Measurements from ENCODE around the gene SCLT1. TPM values are rescaled to one million over a fixed set of nuclear protein-coding genes. Genes with fewer than 3 reads are reported as not detected.

SCLT1 gene
- total and polyA plus RNA-seq, 2 donors (not counting 1 experiment from before 2014, with no cell fraction given), result 3.5 to 27.2 TPM

GRCh38 chr4:128846063-128846462 lies 247.3 kb downstream of the SCLT1 start:
- no peak for TF ChIP-seq EZH2 (IDR thresholded peaks at IDR 0.05; ENCODE audit: borderline replicate concordance, insufficient read depth, low read depth, low read length, poor library complexity, severe bottlenecking)
- TF ChIP-seq, protein P1, sequence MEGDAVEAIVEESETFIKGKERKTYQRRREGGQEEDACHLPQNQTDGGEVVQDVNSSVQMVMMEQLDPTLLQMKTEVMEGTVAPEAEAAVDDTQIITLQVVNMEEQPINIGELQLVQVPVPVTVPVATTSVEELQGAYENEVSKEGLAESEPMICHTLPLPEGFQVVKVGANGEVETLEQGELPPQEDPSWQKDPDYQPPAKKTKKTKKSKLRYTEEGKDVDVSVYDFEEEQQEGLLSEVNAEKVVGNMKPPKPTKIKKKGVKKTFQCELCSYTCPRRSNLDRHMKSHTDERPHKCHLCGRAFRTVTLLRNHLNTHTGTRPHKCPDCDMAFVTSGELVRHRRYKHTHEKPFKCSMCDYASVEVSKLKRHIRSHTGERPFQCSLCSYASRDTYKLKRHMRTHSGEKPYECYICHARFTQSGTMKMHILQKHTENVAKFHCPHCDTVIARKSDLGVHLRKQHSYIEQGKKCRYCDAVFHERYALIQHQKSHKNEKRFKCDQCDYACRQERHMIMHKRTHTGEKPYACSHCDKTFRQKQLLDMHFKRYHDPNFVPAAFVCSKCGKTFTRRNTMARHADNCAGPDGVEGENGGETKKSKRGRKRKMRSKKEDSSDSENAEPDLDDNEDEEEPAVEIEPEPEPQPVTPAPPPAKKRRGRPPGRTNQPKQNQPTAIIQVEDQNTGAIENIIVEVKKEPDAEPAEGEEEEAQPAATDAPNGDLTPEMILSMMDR (IDR thresholded peaks at IDR 0.05), result no peak
- no peak overlapping the region for H3K27ac Mint-ChIP-seq

DNA sequence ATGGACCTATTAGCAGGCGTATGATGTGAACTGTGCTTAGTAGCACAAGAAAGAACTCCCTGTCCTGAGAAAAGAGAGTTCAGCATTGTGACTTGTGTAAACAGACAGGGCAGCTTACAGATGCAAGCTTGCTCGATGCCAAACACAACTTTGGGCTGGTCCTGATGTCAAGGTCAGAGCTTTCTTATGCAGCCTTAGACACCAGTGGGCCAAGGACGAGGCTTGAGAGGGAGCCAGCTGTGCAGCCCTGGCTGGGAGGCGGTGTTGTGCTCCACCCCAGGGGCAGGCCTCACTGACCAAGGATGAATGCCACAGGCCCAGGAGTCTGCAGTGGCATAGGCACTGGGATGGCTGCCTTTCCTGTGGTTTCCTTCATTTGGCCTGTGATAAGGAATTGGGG lies 248.4 kb downstream of the SCLT1 start:
- ChIA-PET POLR2A (no interaction called here), CTCF (interaction anchor here (1.1 kb wide), 1 partner anchor 18 kb away, joined by 3 read pairs; no protein-coding TSS in a partner anchor)
- intact Hi-C loops (cut with micrococcal nuclease), result no loop called here
- Histone ChIP-seq H4K20me1 (ENCODE audit: control insufficient read depth, insufficient read depth, low read length, poor library complexity, severe bottlenecking) (peaks cover 67% of the 10 kb centered on the region), H3K27ac (ENCODE audit: low read length in 2 of 2) (no peak overlapping the region), H2AFZ (ENCODE audit: insufficient read depth, low read depth, low read length, poor library complexity, severe bottlenecking) (no peak overlapping the region), H3K4me2 (replicated peaks; ENCODE audit: low read depth, low read length, poor library complexity, severe bottlenecking) (no peak overlapping the region), H3K79me2 (ENCODE audit: control insufficient read depth, insufficient read depth, low read length) (peaks cover 47% of the 10 kb centered on the region), H3K9me3 (ENCODE audit: control extremely low read depth in 1 of 3, control insufficient read depth in 2 of 3, insufficient read depth in 1 of 3, low read length in 2 of 3) (no peaks in the 10 kb centered on the region), H3K27me3 (replicated peaks in 1 of 4; ENCODE audit: control extremely low read depth in 1 of 4, control insufficient read depth in 3 of 4, insufficient read depth in 4 of 4, low read length in 3 of 4) (no peaks in the 10 kb centered on the region), H3K9ac (ENCODE audit: low read length) (no peak overlapping the region), H3K4me3 (ENCODE audit: control extremely low read depth in 1 of 5, extremely low read depth in 1 of 5, insufficient read depth in 1 of 5, low read depth in 2 of 5, low read length in 4 of 5) (no peak overlapping the region), H3K4me1 (ENCODE audit: control insufficient read depth in 2 of 2, insufficient read depth in 2 of 2, low read length in 2 of 2) (no peaks in the 10 kb centered on the region), H3K36me3 (replicated peaks in 1 of 2; ENCODE audit: control extremely low read depth in 1 of 2, control insufficient read depth in 1 of 2, extremely low read depth in 1 of 2, insufficient read depth in 2 of 2, low read length in 1 of 2) (peaks cover 3 to 79% of the 10 kb centered on the region in 2 experiments)
- H3K27me3 Mint-ChIP-seq, result no peaks in the 10 kb centered on the region
- peaks cover 6% of the 10 kb centered on the region for H3K4me1 Mint-ChIP-seq
- 100% methylated on average over 4 of the region's 4 CpGs for WGBS (ENCODE audit: insufficient coverage)
- no peak overlapping the region for H3K27ac Mint-ChIP-seq
- ATAC-seq (ENCODE audit: low read depth) (no peak), DNase-seq (no peak)
- TF ChIP-seq, protein P1 (IDR thresholded peaks at IDR 0.05), result no peak
- TF ChIP-seq EZH2 (IDR thresholded peaks at IDR 0.05; ENCODE audit: borderline replicate concordance, insufficient read depth, low read depth, low read length, poor library complexity, severe bottlenecking), result no peak
- H3K9me3 Mint-ChIP-seq (ENCODE audit: insufficient read depth), result no peaks in the 10 kb centered on the region
- no peak overlapping the region for H3K4me3 Mint-ChIP-seq

More at GRCh38 chr4:128846063-128846462, 247.3 kb downstream of the SCLT1 start:
- H3K4me2 ChIP-seq (replicated peaks; ENCODE audit: low read depth, low read length, poor library complexity, severe bottlenecking), result no peak overlapping the region
- Mint-ChIP-seq H3K4me3 (no peak overlapping the region), H3K4me1 (peaks cover 6% of the 10 kb centered on the region), H3K27me3 (no peaks in the 10 kb centered on the region), H3K9me3 (ENCODE audit: insufficient read depth) (no peaks in the 10 kb centered on the region)
- H3K4me3 ChIP-seq (ENCODE audit: control extremely low read depth in 1 of 5, extremely low read depth in 1 of 5, insufficient read depth in 1 of 5, low read depth in 2 of 5, low read length in 4 of 5), result no peak overlapping the region
- ChIA-PET POLR2A (no interaction called here), CTCF (no interaction called here)
- no peaks in the 10 kb centered on the region for H3K9me3 ChIP-seq (ENCODE audit: control extremely low read depth in 1 of 3, control insufficient read depth in 2 of 3, insufficient read depth in 1 of 3, low read length in 2 of 3)
- no peak for DNase-seq
- intact Hi-C loops (cut with micrococcal nuclease), result no loop called here
- peaks cover 3 to 90% of the 10 kb centered on the region in 2 experiments for H3K36me3 ChIP-seq (replicated peaks in 1 of 2; ENCODE audit: control extremely low read depth in 1 of 2, control insufficient read depth in 1 of 2, extremely low read depth in 1 of 2, insufficient read depth in 2 of 2, low read length in 1 of 2)
- no peaks in the 10 kb centered on the region for H3K4me1 ChIP-seq (ENCODE audit: control insufficient read depth in 2 of 2, insufficient read depth in 2 of 2, low read length in 2 of 2)
- H3K27ac ChIP-seq (ENCODE audit: low read length in 2 of 2), result no peak overlapping the region
- no peak for ATAC-seq (ENCODE audit: low read depth)
- peaks cover 37% of the 10 kb centered on the region for H3K79me2 ChIP-seq (ENCODE audit: control insufficient read depth, insufficient read depth, low read length)
- H2AFZ ChIP-seq (ENCODE audit: insufficient read depth, low read depth, low read length, poor library complexity, severe bottlenecking), result no peak overlapping the region
- H4K20me1 ChIP-seq (ENCODE audit: control insufficient read depth, insufficient read depth, low read length, poor library complexity, severe bottlenecking), result peaks cover 56% of the 10 kb centered on the region
- 100% methylated on average over 4 of the region's 4 CpGs for WGBS (ENCODE audit: insufficient coverage)
- H3K27me3 ChIP-seq (replicated peaks in 1 of 4; ENCODE audit: control extremely low read depth in 1 of 4, control insufficient read depth in 3 of 4, insufficient read depth in 4 of 4, low read length in 3 of 4), result no peaks in the 10 kb centered on the region
- H3K9ac ChIP-seq (ENCODE audit: low read length), result no peak overlapping the region

Data from B cell (primary cell).